ENCODE data around the gene NUP210.

The NUP210 gene

GRCh38 chr3:13275376-13276005 lies 144.6 kb downstream of the NUP210 start:
- DNase-seq (ENCODE audit: low read depth), result no peak

- DNase-seq (ENCODE audit: low read depth), result no peak
Measured at GRCh38 chr3:13274551-13275332, 145.4 kb downstream of the NUP210 start.

- no peak for DNase-seq (ENCODE audit: low read depth)
Measured at GRCh38 chr3:13274125-13274524, 146.0 kb downstream of the NUP210 start.

GRCh38 chr3:13273604-13274105 lies 146.5 kb downstream of the NUP210 start:
- DNase-seq (ENCODE audit: low read depth), result no peak

- no peak for DNase-seq (ENCODE audit: low read depth)
Measured at GRCh38 chr3:13272831-13273603, 147.1 kb downstream of the NUP210 start.

- no peak for DNase-seq (ENCODE audit: low read depth)
Measured at GRCh38 chr3:13269711-13270378, 150.3 kb downstream of the NUP210 start.

- DNase-seq (ENCODE audit: low read depth), result no peak
Measured at GRCh38 chr3:13268961-13269441, 151.1 kb downstream of the NUP210 start.

- DNase-seq (ENCODE audit: low read depth), result no peak
Measured at GRCh38 chr3:13268120-13268519, 152.0 kb downstream of the NUP210 start.

- no peak for DNase-seq (ENCODE audit: low read depth)
Measured at GRCh38 chr3:13266651-13267362, 153.3 kb downstream of the NUP210 start.
